Ectodermal cell (in vitro differentiated cells): ENCODE measurements around the gene ARHGAP24.

Source experiments
- H3K27ac ChIP-seq: 2 replicates; pipeline ENCODE4 v1.7.0; 2013; ENCODE audit warnings: mild to moderate bottlenecking, low read depth, low read length; ENCODE audit not compliant: insufficient read depth, poor library complexity, severe bottlenecking
- H3K27me3 ChIP-seq: 2 replicates; pipeline ENCODE4 v1.7.0; 2013; ENCODE audit warnings: mild to moderate bottlenecking, low read length; ENCODE audit not compliant: insufficient read depth, control insufficient read depth, poor library complexity, severe bottlenecking
- H3K36me3 ChIP-seq: one replicate; pipeline ENCODE4 v1.7.0; 2013; ENCODE audit warnings: low read length; ENCODE audit not compliant: control insufficient read depth, insufficient read depth
- H3K4me1 ChIP-seq: one replicate; pipeline ENCODE4 v1.7.0; 2013; ENCODE audit warnings: low read length; ENCODE audit not compliant: control insufficient read depth, insufficient read depth
- H3K4me3 ChIP-seq: 2 replicates; pipeline ENCODE4 v1.7.0; 2013; ENCODE audit warnings: low read depth, low read length, control low read depth; ENCODE audit not compliant: insufficient read depth
- H3K9me3 ChIP-seq: 2 replicates; pipeline ENCODE4 v1.7.0; 2013; ENCODE audit warnings: mild to moderate bottlenecking, low read length, moderate library complexity; ENCODE audit not compliant: control insufficient read depth
- WGBS, 2 experiments: methylation state at CpG; one replicate each; pipeline ENCODE4 v1.1.7; 2013; ENCODE audit warnings: missing lambda C conversion rate in 2 of 2; 5-methylcytosine and 5-hydroxymethylcytosine counted together

The ARHGAP24 gene

GRCh38 chr4:85713005-85713404 lies 238.1 kb downstream of the ARHGAP24 start:
- Histone ChIP-seq H3K9me3 (no peaks in the 10 kb centered on the region), H3K27me3 (no peaks in the 10 kb centered on the region), H3K4me1 (no peaks in the 10 kb centered on the region), H3K36me3 (no peaks in the 10 kb centered on the region), H3K27ac (no peak overlapping the region), H3K4me3 (no peak overlapping the region)
- 97 to 99% methylated on average over 5 of the region's 5 CpGs for WGBS, 2 experiments

GRCh38 chr4:85715991-85716737 lies 241.2 kb downstream of the ARHGAP24 start:
- Histone ChIP-seq H3K36me3 (no peaks in the 10 kb centered on the region), H3K27ac (no peak overlapping the region), H3K27me3 (no peaks in the 10 kb centered on the region), H3K4me1 (no peaks in the 10 kb centered on the region), H3K9me3 (no peaks in the 10 kb centered on the region), H3K4me3 (no peak overlapping the region)
- 50% methylated on average over 2 of the region's 3 CpGs; no CpG with 5 or more reads in 1 of the 2 experiments for WGBS, 2 experiments

DNA sequence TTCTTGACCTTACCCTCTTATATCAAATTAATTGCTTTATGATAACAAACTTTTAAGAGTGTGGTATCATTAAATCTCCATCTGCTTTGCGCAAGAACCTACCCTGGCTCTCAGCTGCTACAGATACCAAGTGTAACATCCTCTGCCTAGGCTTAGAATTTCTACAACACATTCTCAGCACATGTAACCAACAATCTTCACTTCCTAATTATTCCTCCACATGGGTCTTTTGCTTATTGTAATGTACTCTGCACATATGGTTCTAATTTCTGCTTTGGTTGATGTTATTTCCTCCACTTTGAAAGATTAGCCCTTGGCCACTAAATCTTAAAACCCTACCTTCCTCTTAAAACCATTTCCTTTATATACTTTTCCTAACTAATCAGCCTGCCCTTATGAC lies 242.4 kb downstream of the ARHGAP24 start:
- H3K4me3 ChIP-seq: no peak overlapping the region
- WGBS, 2 experiments: 85 to 89% methylated on average over 1 of the region's 1 CpG

DNA sequence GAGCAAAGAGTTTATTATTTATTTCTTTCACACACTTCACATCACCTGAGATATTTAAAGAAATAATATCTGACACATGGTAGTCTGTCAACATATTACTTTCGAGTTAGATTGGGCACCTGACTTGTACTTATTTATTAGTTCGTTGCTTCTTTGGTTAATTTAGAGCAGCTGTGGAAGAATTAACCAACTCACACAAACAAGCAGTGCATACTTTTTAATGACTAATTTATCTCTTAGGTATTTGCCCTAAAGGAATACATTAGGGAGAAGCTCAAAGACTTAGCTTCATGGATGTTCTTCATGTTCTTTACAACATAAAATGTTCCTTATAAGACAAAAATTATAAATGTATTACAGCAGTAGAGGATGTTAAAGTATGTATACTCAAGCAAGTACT lies 242.9 kb downstream of the ARHGAP24 start:
- Histone ChIP-seq H3K27me3 (no peaks in the 10 kb centered on the region), H3K4me3 (no peak overlapping the region), H3K36me3 (no peaks in the 10 kb centered on the region), H3K4me1 (no peaks in the 10 kb centered on the region), H3K9me3 (no peaks in the 10 kb centered on the region), H3K27ac (no peak overlapping the region)
- WGBS, 2 experiments: 92 to 100% methylated on average over 1 to 2 of the region's 2 CpGs

More for the DNA sequence above, 242.4 kb downstream of the ARHGAP24 start:
- no peaks in the 10 kb centered on the region for H3K9me3 ChIP-seq
- H3K27me3 ChIP-seq: no peaks in the 10 kb centered on the region
- H3K36me3 ChIP-seq: no peaks in the 10 kb centered on the region
- H3K27ac ChIP-seq: no peak overlapping the region
- H3K4me1 ChIP-seq: no peaks in the 10 kb centered on the region

GRCh38 chr4:85720735-85721134 lies 245.8 kb downstream of the ARHGAP24 start:
- no peaks in the 10 kb centered on the region for H3K36me3 ChIP-seq
- H3K4me1 ChIP-seq: no peaks in the 10 kb centered on the region
- 64 to 65% methylated on average over 3 of the region's 3 CpGs for WGBS, 2 experiments
- no peaks in the 10 kb centered on the region for H3K9me3 ChIP-seq
- H3K27ac ChIP-seq: no peak overlapping the region
- no peaks in the 10 kb centered on the region for H3K27me3 ChIP-seq
- H3K4me3 ChIP-seq: no peak overlapping the region

DNA sequence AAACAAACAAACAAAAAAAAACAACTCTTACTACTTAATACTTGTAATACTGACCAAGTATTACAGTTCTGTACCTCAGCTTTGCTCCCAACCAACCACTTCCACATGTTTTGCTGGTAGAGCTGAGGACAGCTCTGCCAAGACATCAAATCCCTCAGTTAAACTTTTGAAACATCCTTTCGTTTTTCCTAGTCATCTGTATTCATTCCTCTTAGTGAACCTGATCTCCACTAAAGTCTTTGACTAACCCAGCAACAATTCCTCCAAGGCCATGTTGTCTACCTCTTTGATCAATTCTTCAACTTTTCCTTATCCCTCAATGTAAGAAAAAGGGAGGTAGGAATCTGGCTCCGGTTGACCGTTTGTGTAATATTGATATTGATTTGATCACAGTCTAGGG lies 247.5 kb downstream of the ARHGAP24 start:
- Histone ChIP-seq H3K4me1 (no peaks in the 10 kb centered on the region), H3K36me3 (no peaks in the 10 kb centered on the region), H3K27me3 (no peaks in the 10 kb centered on the region), H3K27ac (no peak overlapping the region), H3K4me3 (no peak overlapping the region), H3K9me3 (no peaks in the 10 kb centered on the region)
- WGBS, 2 experiments: 96% methylated on average over 3 of the region's 3 CpGs

GRCh38 chr4:85722807-85723206 lies 247.9 kb downstream of the ARHGAP24 start:
- H3K36me3 ChIP-seq: no peaks in the 10 kb centered on the region
- H3K4me3 ChIP-seq: no peak overlapping the region
- H3K27me3 ChIP-seq: no peaks in the 10 kb centered on the region
- H3K9me3 ChIP-seq: no peaks in the 10 kb centered on the region
- H3K4me1 ChIP-seq: no peaks in the 10 kb centered on the region
- H3K27ac ChIP-seq: no peak overlapping the region
- WGBS, 2 experiments: 95 to 100% methylated on average over 2 of the region's 2 CpGs

DNA sequence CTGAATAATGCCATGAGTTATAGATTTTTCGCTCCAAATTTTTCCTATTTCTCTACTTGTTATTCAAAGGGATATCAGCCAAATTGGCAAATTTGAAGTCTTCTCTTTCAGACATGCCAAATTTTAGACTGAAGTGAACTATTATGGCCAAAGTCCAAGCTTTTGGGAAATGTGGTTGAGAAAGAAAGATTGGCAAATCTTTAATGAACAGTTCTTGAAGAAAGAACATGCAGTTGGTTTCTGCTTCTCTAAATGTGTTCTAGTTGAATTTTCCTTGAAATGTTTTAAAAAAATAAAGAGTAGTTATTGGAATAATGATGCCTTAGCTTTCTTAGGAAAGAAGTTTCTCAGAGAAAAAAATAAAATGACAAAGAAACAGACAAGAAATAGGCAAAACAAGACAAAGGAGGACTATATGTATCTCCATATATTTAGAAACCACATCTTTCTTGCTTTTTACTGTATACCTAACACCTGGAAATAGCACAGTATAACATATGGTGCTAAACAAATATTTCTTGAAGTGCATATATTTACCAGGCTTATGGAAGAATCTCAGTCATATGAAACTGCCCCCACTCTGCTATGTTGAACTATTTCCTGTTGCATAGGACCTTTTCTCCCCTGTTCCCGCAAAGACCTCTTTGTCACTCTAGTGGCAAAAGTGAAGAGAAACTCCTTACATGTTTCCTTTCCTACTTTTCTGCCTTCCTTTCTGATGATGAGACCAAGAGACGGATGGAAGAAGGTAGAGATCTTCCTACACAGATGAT lies 250.0 kb downstream of the ARHGAP24 start:
- H3K4me1 ChIP-seq: no peaks in the 10 kb centered on the region
- no peaks in the 10 kb centered on the region for H3K27me3 ChIP-seq
- H3K9me3 ChIP-seq: no peaks in the 10 kb centered on the region
- H3K27ac ChIP-seq: no peak overlapping the region
- no peak overlapping the region for H3K4me3 ChIP-seq
- WGBS, 2 experiments: 96 to 100% methylated on average over 3 of the region's 3 CpGs
- no peaks in the 10 kb centered on the region for H3K36me3 ChIP-seq

DNA sequence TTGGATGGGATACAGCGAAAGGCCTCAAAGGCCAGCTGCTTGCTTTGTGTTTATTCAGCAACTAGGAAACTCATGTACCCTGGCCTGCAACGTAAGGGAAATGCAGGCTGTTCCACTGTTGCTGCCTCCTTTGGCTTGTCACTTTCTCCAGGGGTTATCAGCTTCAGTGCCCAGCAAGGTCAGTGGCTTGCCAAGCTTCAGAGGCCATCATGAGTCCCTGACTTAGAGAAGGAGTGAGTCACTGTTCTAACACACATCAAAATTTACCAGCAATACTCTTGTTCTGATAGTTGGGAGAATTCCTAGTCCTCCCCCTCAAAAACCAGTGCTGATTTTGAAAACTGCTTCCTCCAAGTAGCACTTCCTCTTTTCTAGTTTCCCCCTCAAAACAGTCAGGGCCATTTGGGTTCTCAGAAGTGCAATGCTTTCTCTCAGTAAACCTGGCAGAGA lies 250.8 kb downstream of the ARHGAP24 start:
- 86 to 91% methylated on average over 2 of the region's 2 CpGs for WGBS, 2 experiments
- no peaks in the 10 kb centered on the region for H3K9me3 ChIP-seq
- H3K27ac ChIP-seq: no peak overlapping the region
- no peaks in the 10 kb centered on the region for H3K27me3 ChIP-seq
- no peaks in the 10 kb centered on the region for H3K4me1 ChIP-seq
- H3K36me3 ChIP-seq: no peaks in the 10 kb centered on the region
- H3K4me3 ChIP-seq: no peak overlapping the region

GRCh38 chr4:85726555-85726954 lies 251.6 kb downstream of the ARHGAP24 start:
- H3K27ac ChIP-seq: no peak overlapping the region
- H3K9me3 ChIP-seq: no peaks in the 10 kb centered on the region
- H3K4me1 ChIP-seq: no peaks in the 10 kb centered on the region
- 94% methylated on average over 8 of the region's 8 CpGs for WGBS, 2 experiments
- H3K27me3 ChIP-seq: no peaks in the 10 kb centered on the region
- no peak overlapping the region for H3K4me3 ChIP-seq
- H3K36me3 ChIP-seq: no peaks in the 10 kb centered on the region
